Activated naive CD4-positive, alpha-beta T cell treated with anti-CD3 and anti-CD28 coated beads for 36 hours (primary cell): ENCODE data around the gene BET1. TPM values are rescaled to one million over a fixed set of nuclear protein-coding genes. Genes with fewer than 3 reads are reported as not detected.

Source experiments
- CTCF ChIA-PET: fragments of 350-600 bp; sonication (Branson Sonifier 250); formaldehyde crosslinking; loops from one replicate; lab custom pipeline; 2021; ENCODE audit warnings: antibody characterized with exemption; lab: Charles Lee
- DNase-seq: peaks from one replicate; pipeline ENCODE4 v3.0.0-alpha.2; 2020
- H3K27ac Mint-ChIP-seq: one replicate; pipeline ENCODE4 v1.8.0; 2021; ENCODE audit warnings: mild to moderate bottlenecking, mixed read lengths
- H3K27me3 Mint-ChIP-seq: one replicate; pipeline ENCODE4 v1.8.0; 2021; ENCODE audit warnings: low read depth, mixed read lengths
- H3K36me3 Mint-ChIP-seq: one replicate; pipeline ENCODE4 v1.8.0; 2021; ENCODE audit warnings: low read depth, mixed read lengths
- H3K4me1 Mint-ChIP-seq: one replicate; pipeline ENCODE4 v1.8.0; 2021; ENCODE audit warnings: low read depth, mixed read lengths
- H3K4me3 Mint-ChIP-seq: one replicate; pipeline ENCODE4 v1.8.0; 2021; ENCODE audit warnings: mild to moderate bottlenecking, moderate library complexity, mixed read lengths
- H3K9me3 Mint-ChIP-seq: one replicate; pipeline ENCODE4 v1.8.0; 2021; ENCODE audit warnings: mixed read lengths
- intact Hi-C: fragments of 100-400 bp; cut with micrococcal nuclease; formaldehyde crosslinking; loops from one replicate; pipeline ENCODE4 v1.15.1; 2023
- total RNA-seq, 2 experiments: library from RNA; stranded (reverse); gene quantifications; one replicate each; pipeline ENCODE4 v1.2.3, GENCODE V29; 2021

Gene BET1
- total RNA-seq, 2 experiments from 2014 or later: 21.5 to 25.9 TPM

- Mint-ChIP-seq H3K4me3 (no peak overlapping the region), H3K36me3 (peaks cover 5% of the 10 kb centered on the region), H3K27me3 (no peaks in the 10 kb centered on the region), H3K9me3 (no peaks in the 10 kb centered on the region), H3K4me1 (no peaks in the 10 kb centered on the region), H3K27ac (no peak overlapping the region)
- DNase-seq: no peak
- CTCF ChIA-PET: interaction anchor here (0.6 kb wide), 1 partner anchor 174 kb away, joined by 4 read pairs; no protein-coding TSS in a partner anchor
- intact Hi-C loops: no loop called here
These were observed 31.0 kb downstream of the BET1 start for GRCh38 chr7:93973134-93973533.

DNA sequence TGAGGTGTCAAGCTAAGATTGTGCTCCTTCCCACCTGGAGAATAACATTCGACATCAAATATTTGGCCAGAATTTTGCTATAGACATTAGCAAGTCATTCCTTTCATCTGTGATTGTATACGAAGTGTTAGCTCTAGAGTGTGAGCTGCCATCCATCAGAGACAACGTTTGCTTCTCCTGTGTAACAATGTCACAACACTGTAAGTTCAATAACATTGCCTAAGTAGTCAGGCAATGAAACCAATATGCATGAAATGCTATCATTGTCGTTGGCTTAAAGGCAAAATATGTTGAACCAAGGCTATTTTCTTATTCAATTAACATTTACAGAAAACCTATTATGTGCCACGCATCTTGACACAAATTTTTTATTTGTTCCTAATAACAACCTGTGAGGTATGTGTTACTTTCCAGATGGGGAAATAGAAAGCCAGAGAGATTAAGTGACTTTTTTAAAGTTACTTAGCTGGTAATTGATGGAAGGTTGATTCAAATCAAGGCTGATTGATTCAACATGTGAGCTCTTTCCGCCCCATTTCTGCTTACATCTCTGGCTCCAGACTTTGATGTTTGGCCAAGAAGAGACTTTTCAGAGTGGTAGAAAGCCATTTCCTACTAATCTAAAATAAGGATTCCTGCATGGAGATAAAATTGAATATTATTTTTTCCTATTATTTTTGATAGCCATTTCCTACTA lies 32.0 kb downstream of the BET1 start:
- no peak overlapping the region for H3K4me3 Mint-ChIP-seq
- H3K27me3 Mint-ChIP-seq: no peaks in the 10 kb centered on the region
- no peak overlapping the region for H3K27ac Mint-ChIP-seq
- intact Hi-C loops: no loop called here
- no peak for DNase-seq
- H3K4me1 Mint-ChIP-seq: no peaks in the 10 kb centered on the region
- CTCF ChIA-PET: no interaction called here
- peaks cover 5% of the 10 kb centered on the region for H3K36me3 Mint-ChIP-seq
- H3K9me3 Mint-ChIP-seq: no peaks in the 10 kb centered on the region

DNA sequence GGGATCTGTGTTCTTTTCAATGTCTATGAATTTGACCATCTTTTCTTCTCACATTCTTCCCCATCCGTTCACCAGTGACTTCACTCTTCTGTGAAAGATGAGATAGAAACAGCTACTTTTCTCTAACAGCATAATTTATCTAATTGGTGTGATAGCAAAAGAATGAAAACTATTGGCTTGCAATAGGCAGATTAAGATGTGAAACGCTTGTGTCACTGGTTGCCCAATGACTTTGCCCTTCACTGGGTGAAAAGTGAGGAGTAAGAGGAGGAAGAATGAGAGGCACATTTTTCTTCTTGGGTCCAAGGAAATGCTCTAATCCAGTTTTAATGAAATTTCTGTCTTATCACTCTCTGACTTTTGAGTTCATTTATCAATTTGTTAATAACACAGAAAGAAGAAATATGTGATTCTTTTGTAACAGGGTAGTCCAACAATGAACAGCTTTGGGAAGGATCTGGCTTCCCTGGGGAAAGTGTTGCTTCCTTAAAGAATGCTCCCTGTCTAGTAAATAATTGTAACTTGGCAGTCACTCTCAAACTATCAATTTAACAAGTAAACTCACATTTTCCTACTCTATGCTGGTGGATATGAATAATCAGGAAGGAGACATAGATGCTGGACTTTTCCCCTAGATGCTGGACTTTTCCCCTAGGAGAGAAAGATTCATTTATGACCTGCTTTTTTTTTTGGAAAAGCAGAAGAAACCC lies 35.1 kb downstream of the BET1 start:
- Mint-ChIP-seq H3K4me1 (no peaks in the 10 kb centered on the region), H3K4me3 (no peak overlapping the region), H3K27me3 (no peaks in the 10 kb centered on the region), H3K9me3 (no peaks in the 10 kb centered on the region), H3K27ac (no peak overlapping the region), H3K36me3 (peaks cover 3% of the 10 kb centered on the region)
- CTCF ChIA-PET: no interaction called here
- intact Hi-C loops: no loop called here
- DNase-seq: no peak

DNA sequence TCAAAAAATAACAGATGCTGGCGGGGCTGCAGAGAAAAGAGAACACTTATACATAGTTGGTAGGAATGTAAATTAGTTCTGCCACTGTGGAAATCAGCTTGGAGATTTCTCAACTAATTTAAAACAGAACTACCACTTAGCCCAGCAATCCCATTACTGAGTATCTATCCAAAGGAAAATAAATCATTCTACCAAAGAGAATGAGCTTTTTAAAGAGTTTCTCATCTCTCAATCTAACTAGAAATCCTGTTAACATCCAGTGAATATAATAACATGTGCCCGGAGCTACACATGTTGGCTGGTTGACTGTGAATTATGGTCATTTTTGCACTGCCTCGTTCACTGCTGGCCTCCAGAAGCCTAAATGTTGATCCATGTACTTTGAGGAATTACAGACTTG lies 39.3 kb downstream of the BET1 start:
- no peaks in the 10 kb centered on the region for H3K9me3 Mint-ChIP-seq
- CTCF ChIA-PET: no interaction called here
- no peaks in the 10 kb centered on the region for H3K27me3 Mint-ChIP-seq
- no peak overlapping the region for H3K27ac Mint-ChIP-seq
- no peak for DNase-seq
- H3K4me3 Mint-ChIP-seq: no peak overlapping the region
- H3K36me3 Mint-ChIP-seq: no peaks in the 10 kb centered on the region
- no peaks in the 10 kb centered on the region for H3K4me1 Mint-ChIP-seq
- intact Hi-C loops: no loop called here

DNA sequence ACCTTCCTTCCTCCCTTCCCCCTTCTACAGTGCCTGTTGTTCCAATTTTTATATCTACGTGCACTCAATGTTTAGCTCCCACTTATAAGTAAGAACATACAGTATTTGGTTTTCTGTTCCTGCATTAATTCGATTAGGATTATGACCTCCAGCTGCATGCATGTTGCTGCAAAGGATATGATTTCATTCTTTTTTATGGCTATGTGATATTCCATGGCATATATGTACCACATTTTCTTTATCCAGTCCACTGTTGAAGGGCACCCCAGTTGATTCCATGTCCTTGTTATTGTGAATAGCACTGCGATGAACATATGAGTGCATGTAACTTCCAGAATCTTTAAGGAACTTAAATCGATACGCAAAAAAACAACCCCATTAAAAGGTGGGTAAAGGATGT lies 39.9 kb downstream of the BET1 start:
- Mint-ChIP-seq H3K36me3 (no peaks in the 10 kb centered on the region), H3K4me3 (no peak overlapping the region), H3K4me1 (no peaks in the 10 kb centered on the region), H3K27ac (no peak overlapping the region), H3K27me3 (no peaks in the 10 kb centered on the region), H3K9me3 (no peaks in the 10 kb centered on the region)
- no peak for DNase-seq
- CTCF ChIA-PET: no interaction called here
- intact Hi-C loops: no loop called here

DNA sequence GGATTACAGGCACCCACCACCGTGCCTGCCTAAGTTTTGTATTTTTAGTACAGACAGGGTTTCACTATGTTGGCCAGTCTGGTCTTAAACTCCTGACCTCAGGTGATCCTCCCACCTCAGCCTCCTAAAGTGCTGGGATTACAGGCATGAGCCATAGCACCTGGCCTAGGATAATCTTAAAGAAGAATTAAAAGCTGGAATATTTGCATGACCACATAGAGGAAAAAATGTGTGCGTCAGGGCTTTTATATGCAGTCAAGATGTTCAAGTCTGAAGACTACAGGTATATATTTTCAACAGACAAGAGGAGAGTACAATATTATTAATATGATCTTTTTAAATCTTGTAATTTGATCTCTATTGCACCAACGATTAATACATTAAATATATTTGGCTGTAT lies 43.2 kb downstream of the BET1 start:
- Mint-ChIP-seq H3K27me3 (no peaks in the 10 kb centered on the region), H3K27ac (no peak overlapping the region), H3K4me3 (no peak overlapping the region), H3K4me1 (no peaks in the 10 kb centered on the region), H3K9me3 (no peaks in the 10 kb centered on the region), H3K36me3 (no peaks in the 10 kb centered on the region)
- CTCF ChIA-PET: no interaction called here
- DNase-seq: no peak
- intact Hi-C loops: no loop called here

GRCh38 chr7:93958651-93959050 lies 45.5 kb downstream of the BET1 start:
- H3K27ac Mint-ChIP-seq: no peak overlapping the region
- intact Hi-C loops: no loop called here

GRCh38 chr7:93958216-93958615 lies 45.9 kb downstream of the BET1 start:
- H3K27me3 Mint-ChIP-seq: no peaks in the 10 kb centered on the region
- H3K27ac Mint-ChIP-seq: no peak overlapping the region
- no peak for DNase-seq
- no peaks in the 10 kb centered on the region for H3K4me1 Mint-ChIP-seq
- no peaks in the 10 kb centered on the region for H3K9me3 Mint-ChIP-seq
- no peak overlapping the region for H3K4me3 Mint-ChIP-seq
- CTCF ChIA-PET: no interaction called here
- intact Hi-C loops: no loop called here
- H3K36me3 Mint-ChIP-seq: no peaks in the 10 kb centered on the region

More at GRCh38 chr7:93958651-93959050, 45.5 kb downstream of the BET1 start:
- no peaks in the 10 kb centered on the region for H3K36me3 Mint-ChIP-seq
- DNase-seq: no peak
- H3K4me3 Mint-ChIP-seq: no peak overlapping the region
- H3K4me1 Mint-ChIP-seq: no peaks in the 10 kb centered on the region
- H3K9me3 Mint-ChIP-seq: no peaks in the 10 kb centered on the region
- CTCF ChIA-PET: no interaction called here
- H3K27me3 Mint-ChIP-seq: no peaks in the 10 kb centered on the region

DNA sequence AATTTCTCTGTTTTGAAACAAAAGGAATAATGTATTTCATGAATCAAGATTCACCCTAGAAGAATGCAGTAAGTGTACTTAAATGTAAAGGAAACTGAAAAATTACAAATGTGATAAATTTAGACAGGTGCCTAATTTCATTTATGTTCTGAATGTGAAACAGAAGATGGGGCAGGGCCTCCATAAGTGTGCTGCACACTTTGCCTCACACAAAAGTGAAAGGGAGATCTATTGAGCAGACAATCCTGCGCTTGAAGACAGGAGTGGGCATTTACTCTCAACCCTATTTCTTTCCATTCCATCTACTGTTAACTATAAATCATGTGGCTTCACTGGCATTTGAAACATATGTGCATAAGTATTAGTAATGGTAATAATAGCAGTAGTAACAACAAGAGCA lies 46.4 kb downstream of the BET1 start:
- no peaks in the 10 kb centered on the region for H3K9me3 Mint-ChIP-seq
- no peak for DNase-seq
- CTCF ChIA-PET: no interaction called here
- H3K4me1 Mint-ChIP-seq: no peaks in the 10 kb centered on the region
- no peak overlapping the region for H3K4me3 Mint-ChIP-seq
- no peaks in the 10 kb centered on the region for H3K27me3 Mint-ChIP-seq
- no peaks in the 10 kb centered on the region for H3K36me3 Mint-ChIP-seq
- intact Hi-C loops: no loop called here
- no peak overlapping the region for H3K27ac Mint-ChIP-seq

DNA sequence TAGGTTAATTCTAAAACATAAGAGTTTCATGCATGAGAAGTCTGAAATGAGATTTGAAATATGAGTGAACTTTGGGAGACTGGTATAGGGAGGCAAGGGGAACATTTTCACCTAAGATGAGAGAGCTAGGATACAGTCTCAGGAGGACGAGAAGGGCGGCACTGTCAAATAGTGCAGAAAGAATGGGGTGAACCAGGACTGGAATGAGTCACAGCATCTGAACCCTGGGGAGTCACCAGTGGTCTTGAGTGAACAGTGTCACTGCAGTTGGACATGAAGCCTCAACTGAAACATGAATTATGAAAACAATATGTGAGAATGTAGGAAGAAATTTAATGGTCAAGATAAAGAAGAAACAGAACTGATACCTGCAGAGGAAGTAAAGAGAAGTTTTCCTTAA lies 48.9 kb downstream of the BET1 start:
- intact Hi-C loops: no loop called here
- Mint-ChIP-seq H3K27ac (no peak overlapping the region), H3K36me3 (no peaks in the 10 kb centered on the region), H3K4me1 (no peaks in the 10 kb centered on the region), H3K27me3 (no peaks in the 10 kb centered on the region), H3K9me3 (no peaks in the 10 kb centered on the region), H3K4me3 (no peak overlapping the region)
- CTCF ChIA-PET: no interaction called here
- DNase-seq: no peak

GRCh38 chr7:93949423-93949822 lies 54.7 kb downstream of the BET1 start:
- intact Hi-C loops: no loop called here
- Mint-ChIP-seq H3K27ac (no peak overlapping the region), H3K27me3 (peaks cover 3% of the 10 kb centered on the region), H3K36me3 (no peaks in the 10 kb centered on the region), H3K4me3 (no peak overlapping the region), H3K9me3 (no peaks in the 10 kb centered on the region), H3K4me1 (no peaks in the 10 kb centered on the region)
- CTCF ChIA-PET: no interaction called here
- no peak for DNase-seq

GRCh38 chr7:93948873-93949272 lies 55.3 kb downstream of the BET1 start:
- Mint-ChIP-seq H3K4me1 (no peaks in the 10 kb centered on the region), H3K36me3 (no peaks in the 10 kb centered on the region), H3K9me3 (no peaks in the 10 kb centered on the region), H3K27me3 (peaks cover 6% of the 10 kb centered on the region), H3K27ac (no peak overlapping the region), H3K4me3 (no peak overlapping the region)
- CTCF ChIA-PET: no interaction called here
- no peak for DNase-seq
- intact Hi-C loops: no loop called here

GRCh38 chr7:93948106-93948505 lies 56.0 kb downstream of the BET1 start:
- H3K4me3 Mint-ChIP-seq: no peak overlapping the region
- CTCF ChIA-PET: no interaction called here
- no peaks in the 10 kb centered on the region for H3K4me1 Mint-ChIP-seq
- H3K9me3 Mint-ChIP-seq: no peaks in the 10 kb centered on the region
- H3K27me3 Mint-ChIP-seq: peaks cover 8% of the 10 kb centered on the region
- intact Hi-C loops: no loop called here
- DNase-seq: no peak
- H3K36me3 Mint-ChIP-seq: no peaks in the 10 kb centered on the region
- no peak overlapping the region for H3K27ac Mint-ChIP-seq
